Measurements from ENCODE around the gene NT5C1A.

NT5C1A gene

DNA sequence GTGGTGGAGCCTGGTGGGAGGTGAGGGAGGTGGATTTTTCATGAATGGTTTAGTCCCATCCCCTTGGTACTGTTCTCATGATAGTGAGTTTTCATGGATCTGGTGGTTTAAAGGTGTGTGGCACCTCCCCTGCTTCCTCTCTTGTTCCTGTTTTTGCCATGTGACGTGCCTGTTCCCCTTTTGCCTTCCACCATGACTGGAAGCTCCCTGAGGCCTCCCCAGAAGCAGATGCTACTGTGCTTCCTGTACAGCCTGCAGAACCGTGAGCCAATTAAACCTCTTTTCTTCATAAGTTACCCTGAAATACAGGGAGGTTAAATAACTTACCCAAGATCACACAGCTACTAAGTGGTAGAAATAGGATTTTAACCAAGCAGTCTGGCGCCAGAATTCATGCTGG is 28.2 kb downstream of the NT5C1A start:
- peak in 1 of 10 donors; percentile 12 for DNase-seq
- intact Hi-C loops (cut with DNase I): no loop called here

DNA sequence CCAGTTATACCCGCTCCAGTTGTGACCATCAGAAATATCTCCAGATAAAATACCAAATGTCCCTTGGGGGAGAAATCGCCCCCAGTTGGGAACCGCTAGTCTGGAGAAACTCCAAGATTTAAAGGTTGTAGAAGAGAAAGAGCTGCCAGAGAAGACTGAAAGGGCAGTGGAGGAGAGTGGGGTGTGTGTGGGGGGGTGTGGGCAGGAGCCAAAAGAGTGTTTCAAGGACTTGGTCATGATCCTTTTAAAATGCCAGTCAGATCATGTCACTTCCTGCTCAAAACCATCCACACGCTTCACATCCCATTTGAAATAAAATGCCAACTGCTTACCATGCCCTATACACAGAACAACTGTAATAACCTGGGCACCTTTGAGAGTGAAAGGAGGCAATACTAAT is 29.1 kb downstream of the NT5C1A start:
- intact Hi-C loops (cut with DNase I): no loop called here
- peak in 1 of 10 donors; percentile 20 for DNase-seq

DNA sequence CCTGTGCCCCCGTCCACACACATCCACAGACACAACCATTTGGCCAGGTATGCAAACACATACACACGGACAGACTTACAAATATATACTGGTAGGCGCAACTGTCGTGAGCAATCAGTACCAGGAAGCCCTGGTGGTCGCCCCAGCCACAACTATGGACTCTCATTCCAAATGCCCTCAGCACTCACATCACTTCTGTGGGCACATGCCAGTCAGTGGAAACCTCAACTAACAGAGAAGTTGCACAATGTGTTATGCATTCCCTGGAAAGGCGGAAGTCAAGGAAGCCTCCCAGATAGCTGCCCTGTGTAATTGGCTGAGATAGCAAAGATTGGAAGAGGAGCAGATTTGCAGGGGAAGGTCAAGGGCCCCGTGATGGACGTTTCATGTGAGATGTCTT is 31.0 kb downstream of the NT5C1A start:
- DNase-seq: peak in 1 of 10 donors; percentile 49
- intact Hi-C loops (cut with DNase I): no loop called here

DNA sequence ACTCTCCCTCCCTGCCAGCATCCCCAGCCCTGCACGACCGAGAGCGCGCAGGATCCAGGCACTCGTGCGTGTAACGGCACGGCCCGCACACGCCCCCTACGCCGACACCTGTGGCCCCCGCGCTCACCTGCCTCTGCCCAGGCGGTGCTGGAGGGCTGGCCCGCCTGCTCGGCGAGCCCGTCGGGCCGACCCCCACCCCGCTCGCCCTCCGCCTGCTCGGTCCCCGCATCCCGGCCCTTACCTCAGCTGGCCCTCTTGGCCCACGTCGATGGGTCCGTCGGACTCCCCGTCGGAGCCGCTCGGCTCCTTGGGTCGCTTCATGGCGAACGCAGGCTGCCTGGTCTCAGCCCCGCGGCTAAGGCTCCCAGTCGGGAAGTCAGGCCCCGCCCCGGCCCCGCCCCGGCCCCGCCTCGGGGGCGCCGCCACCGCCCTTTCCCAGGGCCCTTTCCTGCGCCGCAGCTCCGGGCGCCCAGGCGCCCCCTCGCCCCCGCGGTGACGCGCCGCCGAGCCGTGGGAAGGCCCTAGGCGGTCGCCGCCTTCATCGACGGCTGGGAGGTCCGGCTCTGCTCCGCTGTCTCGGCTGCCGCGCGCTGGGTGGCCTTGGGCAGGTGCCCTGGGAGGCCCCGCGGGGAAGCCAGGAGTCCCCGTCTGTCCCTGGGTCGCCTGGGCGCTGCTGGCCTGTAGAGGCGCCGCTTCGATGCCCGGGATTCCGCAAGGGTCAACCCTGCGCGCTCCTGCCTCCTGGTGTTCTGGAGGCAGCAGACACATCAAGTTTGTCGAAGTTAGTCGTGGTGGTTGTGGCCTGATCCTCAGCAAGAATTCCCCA is 32.4 kb downstream of the NT5C1A start, which contains the start of gene HEYL:
TSS of gene HEYL (minus strand) at position 339 of the 826 bp plus-strand sequence. CDS start at position 321, 18 bp downstream.
- intact Hi-C loops (cut with DNase I): no loop called here
- peak in 1 of 10 donors; percentile 81 for DNase-seq

DNA sequence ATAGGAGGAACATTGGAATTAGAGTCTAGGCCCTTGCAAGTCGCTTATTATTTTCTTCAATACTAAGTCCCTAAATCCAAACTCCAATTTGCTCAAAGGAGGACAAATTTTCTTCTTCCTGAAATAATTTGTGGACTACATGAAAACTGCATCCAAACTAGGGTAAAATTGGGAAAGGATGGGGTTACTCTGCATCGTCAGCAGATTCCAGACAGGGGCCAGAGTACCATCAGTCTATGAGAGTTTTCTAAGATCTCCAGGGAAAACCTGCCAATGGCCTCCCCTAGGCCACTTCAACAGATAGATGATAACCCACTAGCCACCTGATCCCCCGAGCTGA is 33.0 kb downstream of the NT5C1A start:
- intact Hi-C loops (cut with DNase I): no loop called here
- DNase-seq: no peak

DNA sequence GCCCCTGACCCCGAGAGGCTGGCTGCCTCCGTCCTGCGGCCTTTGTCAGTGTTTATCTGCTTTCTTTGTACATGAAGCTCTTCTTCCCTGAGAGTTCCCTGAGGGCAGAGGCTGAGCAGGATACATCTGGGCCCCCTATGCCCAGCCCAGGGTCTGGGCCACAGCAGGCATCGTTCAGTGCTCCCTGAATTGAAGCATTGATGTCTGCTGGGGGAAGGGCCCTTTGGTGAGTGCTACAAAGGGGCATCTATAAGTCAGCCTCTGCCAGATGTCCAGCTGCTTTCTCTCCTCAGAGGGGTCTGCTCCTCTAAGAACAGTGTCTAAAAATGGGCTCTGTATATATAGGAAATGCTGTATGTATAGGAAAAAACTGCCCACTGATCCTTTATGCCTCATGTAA is 34.5 kb downstream of the NT5C1A start:
- intact Hi-C loops (cut with DNase I): no loop called here
- DNase-seq: peak in 1 of 10 donors; percentile 42

DNA sequence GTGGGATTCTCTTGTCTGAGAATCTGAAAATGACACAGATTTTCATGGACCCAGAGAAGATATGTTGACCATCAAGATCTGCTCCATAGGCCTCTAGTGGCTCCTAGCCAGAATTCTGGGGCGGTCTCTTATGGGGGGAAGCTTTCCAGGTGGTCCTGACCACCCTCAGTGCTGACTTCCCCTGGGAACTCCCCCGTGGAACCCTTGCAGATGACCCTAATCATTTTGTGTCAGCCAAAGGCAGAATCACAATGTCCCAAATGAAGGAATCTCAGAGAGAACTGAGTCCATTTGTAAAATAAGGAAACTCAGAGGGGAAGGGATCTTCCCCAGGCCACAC is 36.1 kb downstream of the NT5C1A start:
- peak in 1 of 10 donors; percentile 9 for DNase-seq
- intact Hi-C loops (cut with DNase I): no loop called here

DNA sequence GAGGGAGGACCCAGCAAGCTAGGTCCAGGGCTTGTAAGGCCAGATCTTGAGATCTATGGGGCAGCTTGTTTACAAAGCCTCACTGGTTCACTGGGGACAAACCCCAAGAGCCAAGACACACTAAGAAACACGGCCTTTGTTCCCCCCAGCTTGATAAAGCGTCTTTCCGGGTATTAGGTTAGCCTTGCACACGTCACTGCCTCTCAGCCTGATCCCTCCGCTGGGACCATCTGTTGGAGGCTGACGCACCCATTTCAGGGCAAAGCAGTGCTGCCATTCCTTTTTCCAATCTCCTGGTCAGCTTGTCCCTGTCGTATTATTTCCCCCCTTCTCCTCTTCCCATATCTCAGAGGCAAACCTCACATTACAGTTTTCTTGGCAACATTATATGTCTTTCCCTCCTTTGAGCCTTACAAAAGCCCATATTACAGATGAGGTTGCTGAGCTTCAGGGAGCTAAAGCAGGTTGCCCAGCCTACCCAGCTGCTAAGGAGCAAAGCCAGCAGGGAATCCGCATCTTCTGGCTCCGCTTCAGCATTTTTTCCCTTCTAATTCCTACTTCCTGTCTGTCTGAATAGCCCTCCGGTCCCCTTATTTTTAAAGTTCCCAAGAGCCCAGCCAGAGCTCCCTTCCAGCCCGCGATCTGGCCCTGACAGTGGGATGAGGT is 36.6 kb downstream of the NT5C1A start:
- peak in 1 of 10 donors; percentile 19 for DNase-seq
- intact Hi-C loops (cut with DNase I): no loop called here

DNA sequence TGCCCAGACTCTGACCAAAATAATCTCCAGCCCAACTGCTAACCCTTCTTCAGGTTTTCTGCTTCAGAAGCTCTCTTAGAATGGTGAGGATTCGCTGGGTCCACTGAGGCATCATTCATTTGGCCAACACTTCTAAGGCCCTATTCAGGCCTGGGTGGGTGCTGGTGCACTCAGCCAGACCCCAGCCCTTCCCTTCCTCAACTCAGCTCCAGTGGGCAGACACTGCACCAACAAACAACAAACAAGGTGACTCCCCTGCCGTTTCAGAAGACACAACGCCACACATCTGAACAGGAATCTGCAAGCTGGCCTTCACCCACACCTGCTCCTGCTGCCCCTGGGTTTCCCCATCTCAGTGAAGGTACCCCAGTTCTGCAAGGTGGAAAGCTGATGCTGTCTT is 38.5 kb downstream of the NT5C1A start:
- intact Hi-C loops (cut with DNase I): no loop called here
- peak in 1 of 10 donors; percentile 34 for DNase-seq

DNA sequence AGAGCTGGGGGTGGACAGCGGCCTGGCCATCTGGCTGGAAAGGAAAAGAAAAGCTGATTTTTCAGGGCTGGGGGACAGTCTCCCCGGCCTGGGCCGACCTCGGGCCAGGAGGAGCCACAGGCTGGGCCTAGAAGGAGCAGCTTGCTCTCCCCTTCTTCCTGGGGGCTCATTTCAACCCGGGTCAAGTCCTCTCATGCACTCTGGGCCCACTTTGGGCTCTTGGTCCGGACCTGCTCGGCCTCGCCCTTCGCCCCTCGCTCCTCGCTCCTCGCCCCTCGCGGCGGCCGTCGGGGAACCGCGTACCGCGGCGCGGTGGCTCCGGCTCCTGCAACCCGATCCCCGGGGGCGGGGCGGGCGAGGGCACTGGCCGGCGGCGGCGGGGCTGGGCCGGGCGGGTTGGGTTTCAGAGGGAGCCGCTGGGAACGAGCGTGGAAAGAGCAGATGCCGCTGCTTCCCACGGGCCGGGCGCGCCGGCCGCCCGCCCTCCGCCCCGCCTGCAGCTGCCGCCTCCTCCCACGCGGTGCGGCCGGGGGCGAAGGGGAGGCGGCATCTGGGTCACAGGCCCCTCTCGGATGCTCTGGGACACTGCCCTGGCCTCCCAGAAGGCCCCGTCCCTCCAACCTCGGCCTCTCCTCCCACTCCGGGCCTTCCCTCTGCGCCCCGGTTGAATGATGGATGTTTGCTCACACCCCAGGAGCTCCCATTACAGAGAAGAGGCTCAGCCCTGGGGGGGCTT is 39.1 kb downstream of the NT5C1A start:
- peak in 1 of 10 donors; percentile 63 for DNase-seq
- intact Hi-C loops (cut with DNase I): no loop called here

DNA sequence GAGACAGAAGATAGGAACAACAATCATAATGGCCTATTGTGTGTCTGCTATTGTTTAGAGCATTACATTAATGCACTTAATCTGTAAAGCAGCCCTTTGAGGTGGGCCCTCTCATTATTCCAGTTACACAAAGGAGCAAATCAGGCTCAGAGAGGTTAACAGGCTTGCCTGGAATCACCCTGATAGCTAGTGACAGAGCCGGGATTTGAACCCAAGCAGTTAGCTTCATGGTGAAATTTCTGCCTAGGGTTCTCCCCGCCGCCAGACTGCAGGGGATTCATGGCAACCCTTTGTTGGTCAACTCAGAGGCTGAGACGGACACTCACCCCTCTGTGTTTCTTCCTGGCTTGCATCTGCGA is 39.6 kb downstream of the NT5C1A start:
- intact Hi-C loops (cut with DNase I): no loop called here
- no peak for DNase-seq

DNA sequence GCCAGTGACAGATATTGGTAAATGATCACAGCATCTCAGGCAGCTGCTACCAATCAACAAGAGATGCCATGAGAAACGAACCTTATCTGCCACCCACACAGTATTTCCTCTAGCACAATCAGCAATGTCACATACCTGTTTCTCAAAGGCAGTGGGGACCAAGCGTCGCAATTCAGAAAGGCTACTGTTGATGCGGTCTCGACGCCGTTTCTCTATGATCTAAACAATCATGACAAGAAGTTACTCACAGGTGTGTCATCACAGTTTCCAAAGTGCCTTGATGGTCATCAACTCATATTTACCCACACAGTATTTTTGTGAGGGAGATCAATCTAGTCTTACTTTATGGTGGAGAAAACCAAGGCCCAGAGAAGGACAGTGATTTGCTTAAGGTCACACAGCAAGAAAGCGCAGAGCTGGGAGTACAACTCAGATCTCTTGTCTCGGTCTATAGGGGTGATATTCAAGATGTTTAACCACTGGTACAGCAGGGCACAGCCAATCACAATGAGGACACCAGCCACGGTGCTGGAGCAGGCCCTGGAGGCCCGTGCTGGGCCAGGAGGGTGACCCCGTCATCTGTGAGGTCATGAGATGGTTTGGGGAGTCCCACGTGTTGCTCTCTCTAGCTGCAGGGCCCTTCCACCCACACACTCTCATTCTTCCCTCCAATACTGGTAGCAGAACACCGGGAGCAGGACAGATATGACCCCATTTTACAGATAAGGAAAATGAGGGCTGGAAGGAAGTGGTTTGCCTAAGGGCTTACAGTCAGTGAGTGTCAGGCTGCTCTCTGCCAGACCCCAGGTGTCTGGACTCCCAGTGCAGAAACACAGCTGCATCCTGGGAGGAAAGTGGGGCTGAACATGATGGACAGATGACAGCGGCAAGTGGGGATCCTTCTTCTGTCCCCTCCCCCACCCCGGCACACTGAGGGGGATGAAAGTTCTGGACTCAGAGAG is 40.3 kb downstream of the NT5C1A start:
- DNase-seq: peak in 1 of 10 donors; percentile 30
- intact Hi-C loops (cut with DNase I): no loop called here

DNA sequence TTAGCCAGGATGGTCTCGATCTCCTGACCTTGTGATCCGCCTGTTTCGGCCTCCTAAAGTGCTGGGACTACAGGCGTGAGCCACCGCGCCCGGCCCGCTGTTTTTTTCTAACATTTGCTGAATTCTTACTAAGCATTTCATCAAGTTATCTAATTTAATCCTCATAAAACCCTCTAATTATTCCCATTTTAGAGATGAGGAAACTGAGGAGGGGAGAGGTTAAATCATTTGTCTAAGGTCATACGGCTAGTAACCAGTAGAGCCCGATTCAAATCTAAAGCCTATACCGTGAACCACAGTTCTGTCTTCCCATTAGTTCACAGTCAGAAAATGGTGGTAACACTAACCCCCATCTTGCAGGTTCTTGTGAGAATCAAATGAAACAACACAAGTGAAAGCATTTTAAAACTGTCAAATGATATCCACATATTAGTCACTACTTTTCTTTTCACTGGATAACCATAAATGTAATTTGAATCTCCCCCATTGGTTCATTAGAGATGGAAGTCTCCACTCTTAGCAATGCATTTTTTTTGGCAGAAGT is 43.0 kb downstream of the NT5C1A start:
- no peak for DNase-seq
- intact Hi-C loops (cut with DNase I): no loop called here

DNA sequence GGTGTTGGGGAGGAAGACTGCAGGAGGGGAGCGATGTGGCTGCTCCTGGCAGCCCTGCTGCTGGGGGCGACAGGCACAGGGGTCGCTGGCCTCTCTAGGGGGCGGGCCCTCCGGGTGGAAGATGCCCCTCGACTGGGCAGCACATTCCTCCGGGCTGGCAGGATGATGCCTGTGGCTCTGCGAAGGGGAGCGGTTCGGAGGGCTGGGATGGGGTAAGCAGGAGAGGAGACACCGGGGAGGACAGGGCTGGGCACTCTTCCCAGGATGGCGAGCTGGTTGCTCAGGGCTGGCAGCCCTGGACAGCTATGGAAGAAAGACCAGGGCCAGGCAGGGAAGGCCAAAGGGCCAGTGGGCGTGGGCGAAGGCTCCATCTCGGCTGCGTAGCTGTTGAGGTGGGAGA is 45.3 kb downstream of the NT5C1A start:
- intact Hi-C loops (cut with DNase I): no loop called here

DNA sequence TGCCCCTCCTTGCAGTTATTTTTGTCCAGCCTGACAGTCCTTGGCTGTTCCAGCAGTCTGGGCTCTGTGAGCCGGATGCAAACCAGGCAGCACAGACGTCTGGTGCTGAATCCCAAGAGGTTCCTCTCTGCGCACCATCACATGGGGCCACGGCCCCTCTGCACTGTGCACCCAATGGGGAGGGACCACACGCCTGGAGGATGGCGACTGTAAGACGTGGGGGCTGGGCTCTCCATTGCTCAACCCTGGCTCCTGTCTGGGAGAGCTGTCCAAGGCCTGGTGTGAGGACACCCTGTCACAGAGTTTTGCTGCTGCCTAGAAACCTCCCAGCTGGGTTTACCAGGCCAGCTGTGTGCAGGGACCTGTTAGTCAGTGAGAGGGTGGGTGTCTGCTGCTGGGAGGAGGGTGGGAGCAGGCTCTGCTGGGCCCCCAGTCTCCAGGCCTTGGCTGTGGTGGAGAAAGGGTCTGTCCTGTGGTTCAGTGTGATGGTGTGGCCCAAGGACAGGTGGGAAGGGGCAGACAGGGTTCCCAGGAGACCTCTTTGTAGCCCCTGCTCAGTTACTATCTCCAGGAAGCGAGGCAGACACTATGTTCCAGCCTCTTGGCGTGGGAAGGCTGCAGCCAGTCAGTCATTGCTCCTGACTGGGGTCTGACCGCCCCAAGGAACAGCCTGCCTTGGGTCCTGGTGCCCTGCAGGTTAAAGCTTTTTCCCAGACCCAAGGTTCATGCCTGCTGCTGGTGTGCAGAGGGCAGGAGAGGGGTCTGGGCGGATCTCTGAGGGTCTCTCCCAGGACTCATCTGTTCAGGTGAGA is 46.2 kb downstream of the NT5C1A start:
- intact Hi-C loops (cut with DNase I): no loop called here
- DNase-seq: peak in 8 of 10 donors; percentile 26 to 92 (median 55)

More for the DNA sequence above, 45.3 kb downstream of the NT5C1A start:
- peak in 1 of 10 donors; percentile 75 for DNase-seq

DNA sequence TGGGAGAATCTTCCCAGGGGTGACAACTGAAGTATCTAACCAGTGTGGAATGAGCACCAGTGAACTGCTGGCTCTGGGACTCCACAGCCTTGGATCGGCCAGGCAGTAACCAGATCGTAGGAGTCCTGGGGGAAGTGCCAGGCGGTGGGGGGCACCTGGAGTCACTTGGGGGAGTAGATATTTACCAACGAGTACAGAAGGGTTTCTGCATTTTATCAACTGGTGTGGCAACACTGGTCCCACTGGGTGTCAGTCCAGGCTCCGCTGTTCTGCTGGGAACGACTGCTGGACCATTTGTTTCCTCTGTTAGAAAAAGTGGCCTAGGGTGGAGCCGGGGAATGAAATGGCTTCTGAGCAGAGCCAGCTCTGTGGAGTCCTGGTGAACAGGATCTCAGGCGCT is 46.9 kb downstream of the NT5C1A start:
- intact Hi-C loops (cut with DNase I): no loop called here

DNA sequence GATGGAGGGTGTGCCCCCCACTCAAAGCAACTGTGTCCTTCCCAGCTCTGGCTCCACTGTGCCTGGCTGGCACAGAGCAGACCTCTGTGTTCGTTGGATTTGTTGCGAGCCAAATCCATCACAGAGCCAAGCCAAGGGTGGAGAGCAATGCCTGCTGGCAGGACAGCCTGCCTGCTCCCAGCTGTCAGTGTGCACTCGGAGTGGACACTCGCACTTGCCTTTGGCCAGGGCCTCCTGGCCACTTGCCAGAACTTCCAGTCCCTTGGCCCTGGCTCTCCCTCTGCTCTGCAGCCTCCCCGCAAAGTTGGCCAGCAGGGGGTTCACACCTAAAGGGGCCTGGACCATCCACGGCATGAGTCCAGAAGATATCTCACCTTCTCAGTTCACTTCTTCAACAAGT is 48.9 kb downstream of the NT5C1A start:
- intact Hi-C loops (cut with DNase I): no loop called here
- DNase-seq: peak in 6 of 10 donors; percentile 6 to 90 (median 36)

More for the DNA sequence above, 46.9 kb downstream of the NT5C1A start:
- DNase-seq: no peak

DNA sequence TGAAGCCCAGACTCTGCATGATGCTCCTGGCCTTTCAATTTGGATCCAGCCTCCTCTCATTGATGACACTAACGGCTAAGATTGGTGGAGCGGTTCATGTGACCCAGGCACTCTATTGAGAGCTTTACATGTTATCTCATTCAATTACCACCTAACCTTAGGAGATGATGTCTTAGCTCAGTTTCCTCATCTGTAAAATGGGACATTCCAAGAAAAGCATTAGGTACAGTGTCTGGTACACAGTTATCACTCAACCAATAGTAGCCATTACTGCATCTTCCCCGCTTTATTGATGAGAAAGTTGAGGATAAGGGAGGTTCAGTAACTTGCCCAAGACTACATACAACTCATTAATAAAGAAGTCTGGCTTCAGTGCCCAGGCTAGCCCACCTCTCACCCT is 49.5 kb downstream of the NT5C1A start:
- intact Hi-C loops (cut with DNase I): no loop called here

DNA sequence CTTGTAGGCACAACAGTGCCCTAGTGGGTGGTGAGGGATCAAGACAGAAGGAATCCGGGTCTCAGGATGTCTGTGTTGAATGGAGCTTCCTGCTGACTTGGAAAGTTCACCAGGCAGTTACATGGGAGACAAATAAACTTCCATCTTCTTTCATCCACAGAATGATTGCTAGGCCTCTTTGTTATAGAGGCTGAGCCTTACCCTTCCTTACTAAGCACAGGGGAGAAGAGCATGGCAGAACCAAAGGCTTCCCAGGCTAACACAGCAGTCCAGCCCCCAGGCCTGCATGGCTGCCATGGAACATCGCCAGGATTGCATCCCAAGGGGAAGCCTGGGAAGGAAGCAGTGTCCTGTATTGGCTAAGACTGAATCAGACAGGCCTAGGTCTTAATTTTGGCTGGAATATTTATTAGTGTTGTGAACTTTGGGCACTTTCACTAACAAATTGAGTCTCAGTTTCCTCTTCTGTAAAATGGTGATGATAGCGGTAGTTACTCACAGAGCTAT is 51.2 kb downstream of the NT5C1A start:
- DNase-seq: no peak

More for the DNA sequence above, 49.5 kb downstream of the NT5C1A start:
- no peak for DNase-seq

More for the DNA sequence above, 51.2 kb downstream of the NT5C1A start:
- intact Hi-C loops (cut with DNase I): no loop called here

Measured in posterior cingulate gyrus (tissue), 11 donors.